Endothelial cell of umbilical vein (primary cell): ENCODE results near the gene GALNT1. TPM values are rescaled to one million over a fixed set of nuclear protein-coding genes. Genes with fewer than 3 reads are reported as not detected.

Experiments used
- BruUV-seq: library from RNA; stranded (reverse); fragments of 400-500 nt; replicated peaks from 2 replicates; lab custom pipeline; 2021; lab: Mats Ljungman, UMichigan
- CTCF ChIA-PET: fragments of 300-600, 350-600 bp; sonication (Branson Sonifier 250); formaldehyde crosslinking; loops from one replicate; lab custom pipeline; 2021; ENCODE audit warnings: antibody characterized with exemption, inconsistent platforms; lab: Charles Lee
- POLR2A ChIA-PET: fragments of 300-600, 350-600 bp; sonication (Branson Sonifier 250); formaldehyde crosslinking; loops from one replicate; lab custom pipeline; 2021; ENCODE audit warnings: antibody characterized with exemption, inconsistent platforms; lab: Charles Lee
- DNase-seq: peaks from one replicate; pipeline ENCODE4 v3.0.0-alpha.2; 2011; ENCODE audit warnings: low read depth, low spot score
- FAIRE-seq: peaks from 2 replicates; lab custom pipeline; 2011; peaks lifted over from hg19 to GRCh38; lab: Jason Lieb, UNC
- H2AFZ ChIP-seq: 2 replicates; pipeline ENCODE4 v1.6.0; 2012; ENCODE audit warnings: low read depth, low read length, control low read depth, inconsistent platforms
- H3K27ac ChIP-seq: 2 replicates; pipeline ENCODE4 v1.5.1; 2011; ENCODE audit warnings: low read depth, mild to moderate bottlenecking, control low read depth, low read length, moderate library complexity; ENCODE audit not compliant: insufficient read depth
- H3K27me3 ChIP-seq, 2 experiments: 2 replicates each; pipeline versions ENCODE4 v1.6.0 to v1.6.1; 2011; ENCODE audit warnings: low read length in 2 of 2, mixed read lengths in 1 of 2; ENCODE audit not compliant: control insufficient read depth in 2 of 2, insufficient read depth in 2 of 2
- H3K36me3 ChIP-seq, 2 experiments: 2 replicates in 1 of 2; 3 replicates in 1 of 2; pipeline ENCODE4 v1.5.1; 2011; ENCODE audit warnings: low read length in 2 of 2, mild to moderate bottlenecking in 1 of 2, moderate library complexity in 1 of 2; ENCODE audit not compliant: control insufficient read depth in 2 of 2, insufficient read depth in 2 of 2; ENCODE audit errors: extremely low read depth in 1 of 2
- H3K4me1 ChIP-seq: 3 replicates; pipeline ENCODE4 v1.5.1; 2011; ENCODE audit warnings: mild to moderate bottlenecking, low read length; ENCODE audit not compliant: control insufficient read depth, insufficient read depth; ENCODE audit errors: extremely low read depth
- H3K4me2 ChIP-seq: 2 replicates; pipeline ENCODE4 v1.6.1; 2011; ENCODE audit warnings: low read length, control low read depth, mixed read lengths; ENCODE audit not compliant: insufficient read depth
- H3K4me3 ChIP-seq, 3 experiments: fragments of 200-600 bp in 1 of 3; sonication (generic), shearing (Covaris generic) in 1 of 3; replicated peaks in 1 of 3; 2 replicates each; pipeline ENCODE4 v1.5.1; 2011 to 2016; ENCODE audit warnings: control low read depth in 3 of 3, low read length in 3 of 3, mild to moderate bottlenecking in 2 of 3, inconsistent platforms in 1 of 3, low read depth in 1 of 3, moderate library complexity in 1 of 3; ENCODE audit not compliant: insufficient read depth in 1 of 3
- H3K79me2 ChIP-seq: 2 replicates; pipeline ENCODE4 v1.6.0; 2012; ENCODE audit warnings: low read length, inconsistent platforms; ENCODE audit not compliant: control insufficient read depth, insufficient read depth
- H3K9ac ChIP-seq: replicated peaks from 2 replicates; pipeline ENCODE3; 2011; ENCODE audit warnings: low read length, control low read depth; ENCODE audit not compliant: insufficient read depth; ENCODE audit errors: extremely low read depth
- H3K9me1 ChIP-seq: replicated peaks from 3 replicates; pipeline ENCODE4 v1.6.0; 2011; ENCODE audit warnings: mild to moderate bottlenecking, low read length; ENCODE audit not compliant: control insufficient read depth, insufficient read depth; ENCODE audit errors: extremely low read depth
- H3K9me3 ChIP-seq: replicated peaks from 2 replicates; pipeline ENCODE4 v1.5.1; 2012; ENCODE audit warnings: low read length, inconsistent platforms; ENCODE audit not compliant: control insufficient read depth, insufficient read depth
- H4K20me1 ChIP-seq: replicated peaks from 2 replicates; pipeline ENCODE3; 2011; ENCODE audit warnings: mild to moderate bottlenecking, low read length; ENCODE audit not compliant: control insufficient read depth, insufficient read depth; ENCODE audit errors: extremely low read depth
- CTCF ChIP-seq, 2 donors: IDR thresholded peaks; 1 replicate in 1 of 2; 2 replicates in 1 of 2; pipeline ENCODE4 v1.5.1; 2011; ENCODE audit warnings: low read length in 2 of 2, mild to moderate bottlenecking in 2 of 2, moderate library complexity in 2 of 2, control low read depth in 1 of 2, inconsistent platforms in 1 of 2, low read depth in 1 of 2; ENCODE audit not compliant: insufficient read depth in 1 of 2; ENCODE audit errors: extremely low read depth in 1 of 2
- EZH2 ChIP-seq: IDR thresholded peaks from 2 replicates; pipeline ENCODE4 v1.6.1; 2012; ENCODE audit warnings: borderline replicate concordance, low read depth, mild to moderate bottlenecking, moderate library complexity, low read length, inconsistent platforms; ENCODE audit not compliant: severe bottlenecking
- FOS ChIP-seq: IDR thresholded peaks from 2 replicates; pipeline ENCODE4 v1.6.1; 2011; ENCODE audit warnings: mild to moderate bottlenecking, low read length, moderate library complexity, borderline replicate concordance; ENCODE audit not compliant: insufficient read depth
- GATA2 ChIP-seq: IDR thresholded peaks from 2 replicates; pipeline ENCODE4 v1.7.0; 2011; ENCODE audit warnings: low read depth, mild to moderate bottlenecking, moderate library complexity, mixed read lengths, low read length; ENCODE audit not compliant: insufficient read length, insufficient read depth
- JUN ChIP-seq: IDR thresholded peaks from 2 replicates; pipeline ENCODE4 v1.6.1; 2011; ENCODE audit warnings: borderline replicate concordance, low read depth; ENCODE audit not compliant: insufficient read length, insufficient read depth
- MAX ChIP-seq: IDR thresholded peaks from 2 replicates; pipeline ENCODE4 v1.6.1; 2011; ENCODE audit not compliant: insufficient read depth, insufficient read length
- MYC ChIP-seq: IDR thresholded peaks from one replicate; pipeline ENCODE4 v1.6.1; 2011; ENCODE audit warnings: mild to moderate bottlenecking, low read depth, low read length
- POLR2A ChIP-seq: IDR thresholded peaks from 2 replicates; pipeline ENCODE4 v1.6.1; 2012; ENCODE audit warnings: low read depth, mild to moderate bottlenecking, control low read depth, low read length
- POLR2AphosphoS5 ChIP-seq: IDR thresholded peaks from 2 replicates; pipeline ENCODE4 v1.6.1; 2012; ENCODE audit warnings: low read depth, mild to moderate bottlenecking, control low read depth, low read length, moderate library complexity; ENCODE audit not compliant: insufficient read depth
- dilution Hi-C: fragments of 300-500 bp; cut with MboI; formaldehyde crosslinking; loops from one replicate; pipeline ENCODE4 v1.15.0; 2019; ENCODE audit warnings: low sequenced_read_pairs; ENCODE audit not compliant: extremely low pct_ligation_motif_present
- intact Hi-C: fragments of 100-400 bp; cut with micrococcal nuclease; formaldehyde crosslinking; loops from one replicate; pipeline ENCODE4 v1.10.0; 2022
- polyA plus RNA-seq, 4 experiments: library from polyadenylated mRNA; depleted of rRNA in 3 of 4; stranded (reverse) in 3 of 4; unstranded in 1 of 4; fragments of >200 nt; gene quantifications; 2 replicates each; pipeline versions ENCODE4 v1.2.1 to v1.2.3, GENCODE V29; 2011 to 2012; ENCODE audit warnings: missing spikeins in 1 of 4
- total RNA-seq: library from RNA; stranded (reverse); gene quantifications from 2 replicates; pipeline ENCODE4 v1.2.3, GENCODE V29; 2021

The GALNT1 gene
- total and polyA plus RNA-seq, 2 donors (not counting 3 experiments of a cell fraction or from before 2014, with no cell fraction given), result 89.9 to 360 TPM

- DNase-seq (no peak), FAIRE-seq (no peak)
- Histone ChIP-seq H4K20me1 (peaks cover 2% of the 10 kb centered on the region), H3K4me2 (no peak overlapping the region), H3K4me3 (no peak overlapping the region), H3K4me1 (peaks cover 29% of the 10 kb centered on the region), H3K27me3 (no peaks in the 10 kb centered on the region), H3K36me3 (no peaks in the 10 kb centered on the region), H3K9me1 (no peaks in the 10 kb centered on the region), H3K9me3 (no peaks in the 10 kb centered on the region), H2AFZ (no peak overlapping the region), H3K79me2 (peaks cover 99% of the 10 kb centered on the region), H3K27ac (no peak overlapping the region), H3K9ac (no peak overlapping the region)
- no TSS peak for BruUV-seq
- ChIA-PET POLR2A (no interaction called here), CTCF (interaction anchor here (0.8 kb wide), 1 partner anchor 13 kb away, joined by 3 read pairs; no protein-coding TSS in a partner anchor)
- TF ChIP-seq CTCF (IDR thresholded peaks at IDR 0.05; ENCODE audit: extremely low read depth in 1 of 2, insufficient read depth in 1 of 2, low read depth in 1 of 2, low read length in 2 of 2), result no peak
- TF ChIP-seq MAX, result no peak
- no peak for TF ChIP-seq POLR2A
- TF ChIP-seq POLR2AphosphoS5, result no peak
- no peak for TF ChIP-seq EZH2
- no peak for TF ChIP-seq MYC
- TF ChIP-seq GATA2, result no peak
- no peak for TF ChIP-seq JUN
- TF ChIP-seq FOS, result no peak
- intact Hi-C loops, result no loop called here
- dilution Hi-C loops, result no loop called here
Observed at GRCh38 chr18:35602193-35602820, 20.8 kb downstream of the GALNT1 start.
